ENCODE measurements around the gene MYO5B. TPM values are rescaled to one million over a fixed set of nuclear protein-coding genes. Genes with fewer than 3 reads are reported as not detected.

Gene MYO5B
- polyA plus RNA-seq, 1 of the 3 experiments (the other 2 are of a cell fraction), result 1.3 TPM

GRCh38 chr18:49915352-49915751, 279.6 kb downstream of the MYO5B start:
- Histone ChIP-seq H3K4me3 (ENCODE audit: low read depth in 2 of 2, low read length in 1 of 2) (no peak overlapping the region), H2AFZ (ENCODE audit: low read depth) (no peak overlapping the region), H3K79me2 (ENCODE audit: insufficient read depth) (no peaks in the 10 kb centered on the region), H3K4me1 (ENCODE audit: control insufficient read depth in 1 of 2, insufficient read depth in 2 of 2, low read depth in 1 of 2, low read length in 1 of 2) (peaks cover 2 to 5% of the 10 kb centered on the region in 2 experiments), H3K9me3 (no peaks in the 10 kb centered on the region), H3K36me3 (replicated peaks in 1 of 2; ENCODE audit: control insufficient read depth in 1 of 2, insufficient read depth in 2 of 2, low read length in 1 of 2) (no peaks in the 10 kb centered on the region), H3K27me3 (ENCODE audit: insufficient read depth) (no peaks in the 10 kb centered on the region), H4K20me1 (ENCODE audit: insufficient read depth) (no peaks in the 10 kb centered on the region), H3K4me2 (no peak overlapping the region), H3K9me2 (no peaks in the 10 kb centered on the region), H3K9ac (no peak overlapping the region), H3K27ac (ENCODE audit: low read depth in 2 of 2, low read length in 1 of 2) (peak overlapping the region in 1 of 2 experiments; percentile 6; a peak in 2 of 4 replicates), H3F3A (replicated peaks; ENCODE audit: insufficient read depth) (peaks cover 5% of the 10 kb centered on the region)
- POLR2A ChIA-PET, result no interaction called here
- TF ChIP-seq, protein P1, sequence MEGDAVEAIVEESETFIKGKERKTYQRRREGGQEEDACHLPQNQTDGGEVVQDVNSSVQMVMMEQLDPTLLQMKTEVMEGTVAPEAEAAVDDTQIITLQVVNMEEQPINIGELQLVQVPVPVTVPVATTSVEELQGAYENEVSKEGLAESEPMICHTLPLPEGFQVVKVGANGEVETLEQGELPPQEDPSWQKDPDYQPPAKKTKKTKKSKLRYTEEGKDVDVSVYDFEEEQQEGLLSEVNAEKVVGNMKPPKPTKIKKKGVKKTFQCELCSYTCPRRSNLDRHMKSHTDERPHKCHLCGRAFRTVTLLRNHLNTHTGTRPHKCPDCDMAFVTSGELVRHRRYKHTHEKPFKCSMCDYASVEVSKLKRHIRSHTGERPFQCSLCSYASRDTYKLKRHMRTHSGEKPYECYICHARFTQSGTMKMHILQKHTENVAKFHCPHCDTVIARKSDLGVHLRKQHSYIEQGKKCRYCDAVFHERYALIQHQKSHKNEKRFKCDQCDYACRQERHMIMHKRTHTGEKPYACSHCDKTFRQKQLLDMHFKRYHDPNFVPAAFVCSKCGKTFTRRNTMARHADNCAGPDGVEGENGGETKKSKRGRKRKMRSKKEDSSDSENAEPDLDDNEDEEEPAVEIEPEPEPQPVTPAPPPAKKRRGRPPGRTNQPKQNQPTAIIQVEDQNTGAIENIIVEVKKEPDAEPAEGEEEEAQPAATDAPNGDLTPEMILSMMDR (IDR thresholded peaks at IDR 0.05), result no peak
- TF ChIP-seq ZBTB33 (IDR thresholded peaks at IDR 0.05; ENCODE audit: borderline replicate concordance, low read depth), result no peak
- no peak for TF ChIP-seq FOXM1 (IDR thresholded peaks at IDR 0.05; ENCODE audit: low read depth)
- CTCF ChIA-PET, result interaction anchor here (1.2 kb wide), 1 partner anchor 10 kb away, joined by 3 read pairs; no protein-coding TSS in a partner anchor
- DNase-seq, result no peak
- WGBS (ENCODE audit: low lambda C conversion rate), result 73% methylated on average over 7 of the region's 7 CpGs

- H3K9ac ChIP-seq, result no peak overlapping the region
Observed at GRCh38 chr18:49913221-49913620, 281.7 kb downstream of the MYO5B start.

More at GRCh38 chr18:49913221-49913620, 281.7 kb downstream of the MYO5B start:
- DNase-seq, result no peak
- H2AFZ ChIP-seq (ENCODE audit: low read depth), result no peak overlapping the region
- H3K9me2 ChIP-seq, result no peaks in the 10 kb centered on the region
- H3K79me2 ChIP-seq (ENCODE audit: insufficient read depth), result no peaks in the 10 kb centered on the region
- H3K4me2 ChIP-seq, result no peak overlapping the region
- no peaks in the 10 kb centered on the region for H3K36me3 ChIP-seq (replicated peaks in 1 of 2; ENCODE audit: control insufficient read depth in 1 of 2, insufficient read depth in 2 of 2, low read length in 1 of 2)
- H3K4me3 ChIP-seq (ENCODE audit: low read depth in 2 of 2, low read length in 1 of 2), result no peak overlapping the region
- TF ChIP-seq RFX5 (IDR thresholded peaks at IDR 0.05; ENCODE audit: low read length) (no peak), CHD2 (IDR thresholded peaks at IDR 0.05; ENCODE audit: low read length, partially characterized antibody) (no peak), IRF3 (IDR thresholded peaks at IDR 0.05; ENCODE audit: low read depth, low read length) (no peak), TAF1 (IDR thresholded peaks at IDR 0.05; ENCODE audit: borderline replicate concordance, low read depth, low read length) (no peak), GABPA (IDR thresholded peaks at IDR 0.05; ENCODE audit: low read depth) (no peak), ELF1 (IDR thresholded peaks at IDR 0.05) (no peak)
- no peaks in the 10 kb centered on the region for H3K27me3 ChIP-seq (ENCODE audit: insufficient read depth)
- no peaks in the 10 kb centered on the region for H4K20me1 ChIP-seq (ENCODE audit: insufficient read depth)
- CTCF ChIA-PET, result no interaction called here
- peaks cover 0 to 13% of the 10 kb centered on the region in 2 experiments; a peak in 1 of 4 replicates for H3K4me1 ChIP-seq (ENCODE audit: control insufficient read depth in 1 of 2, insufficient read depth in 2 of 2, low read depth in 1 of 2, low read length in 1 of 2)
- H3F3A ChIP-seq (replicated peaks; ENCODE audit: insufficient read depth), result no peaks in the 10 kb centered on the region
- H3K9me3 ChIP-seq, result no peaks in the 10 kb centered on the region
- POLR2A ChIA-PET, result no interaction called here
- H3K27ac ChIP-seq (ENCODE audit: low read depth in 2 of 2, low read length in 1 of 2), result no peak overlapping the region
- 36% methylated on average over 3 of the region's 3 CpGs for WGBS (ENCODE audit: low lambda C conversion rate)

All from SK-N-SH (cell line).